CD14-positive monocyte (primary cell): ENCODE results near the gene WWOX. TPM values are rescaled to one million over a fixed set of nuclear protein-coding genes. Genes with fewer than 3 reads are reported as not detected.

ENCODE experiments used
- DNase-seq, 3 donors: peaks; one replicate each; pipeline ENCODE4 v3.0.0-alpha.2; 2011 to 2022
- H2AFZ ChIP-seq: 2 replicates; pipeline ENCODE4 v1.6.0; 2012; ENCODE audit warnings: mild to moderate bottlenecking, low read depth, low read length, inconsistent platforms; ENCODE audit not compliant: insufficient read depth, poor library complexity, severe bottlenecking
- H3K27ac ChIP-seq, 2 donors: 1 replicate in 1 of 2; 2 replicates in 1 of 2; pipeline ENCODE4 v1.5.1; 2012 to 2013; ENCODE audit warnings: low read length in 2 of 2, control low read depth in 1 of 2, inconsistent platforms in 1 of 2, low read depth in 1 of 2, mild to moderate bottlenecking in 1 of 2
- H3K27me3 ChIP-seq, 2 donors: one replicate each; pipeline versions ENCODE4 v1.6.0 to v1.6.1; 2011 to 2013; ENCODE audit warnings: low read length in 2 of 2; ENCODE audit not compliant: control insufficient read depth in 2 of 2, insufficient read depth in 2 of 2
- H3K36me3 ChIP-seq, 2 donors: replicated peaks in 1 of 2; 1 replicate in 1 of 2; 2 replicates in 1 of 2; pipeline versions ENCODE4 v1.5.1 to v1.6.1; 2012 to 2013; ENCODE audit warnings: low read length in 2 of 2, control low read depth in 1 of 2, inconsistent platforms in 1 of 2, mild to moderate bottlenecking in 1 of 2; ENCODE audit not compliant: insufficient read depth in 2 of 2, control insufficient read depth in 1 of 2
- H3K4me1 ChIP-seq, 2 donors: 1 replicate in 1 of 2; 2 replicates in 1 of 2; pipeline versions ENCODE4 v1.5.1 to v1.6.1; 2012 to 2013; ENCODE audit warnings: low read length in 2 of 2, control low read depth in 1 of 2, inconsistent platforms in 1 of 2, mild to moderate bottlenecking in 1 of 2, moderate library complexity in 1 of 2; ENCODE audit not compliant: insufficient read depth in 2 of 2, control insufficient read depth in 1 of 2
- H3K4me2 ChIP-seq: replicated peaks from 2 replicates; pipeline ENCODE3; 2012; ENCODE audit warnings: low read length, moderate library complexity, mild to moderate bottlenecking; ENCODE audit not compliant: poor library complexity, severe bottlenecking; ENCODE audit errors: extremely low read depth
- H3K4me3 ChIP-seq, 3 experiments: fragments of 200-600 bp in 1 of 3; sonication (generic) in 1 of 3; replicated peaks in 1 of 3; 1 replicate in 2 of 3; 2 replicates in 1 of 3; pipeline ENCODE4 v1.5.1; 2011 to 2013; ENCODE audit warnings: low read length in 3 of 3, mild to moderate bottlenecking in 3 of 3, control low read depth in 2 of 3, low read depth in 2 of 3, inconsistent platforms in 1 of 3, moderate library complexity in 1 of 3
- H3K79me2 ChIP-seq: 2 replicates; pipeline ENCODE4 v1.6.0; 2012; ENCODE audit warnings: mild to moderate bottlenecking, control low read depth, inconsistent platforms, low read length, moderate library complexity; ENCODE audit not compliant: insufficient read depth
- H3K9ac ChIP-seq: 2 replicates; pipeline ENCODE4 v1.6.0; 2017; ENCODE audit warnings: low read length, mild to moderate bottlenecking; ENCODE audit not compliant: insufficient read depth, poor library complexity, severe bottlenecking
- H3K9me3 ChIP-seq, 2 donors: replicated peaks in 1 of 2; 1 replicate in 1 of 2; 2 replicates in 1 of 2; pipeline versions ENCODE4 v1.5.1 to v1.6.1; 2012 to 2013; ENCODE audit warnings: low read length in 2 of 2, control low read depth in 1 of 2; ENCODE audit not compliant: control insufficient read depth in 1 of 2, insufficient read depth in 1 of 2
- H4K20me1 ChIP-seq: 2 replicates; pipeline ENCODE4 v1.6.0; 2012; ENCODE audit warnings: mild to moderate bottlenecking, low read length, control low read depth, moderate library complexity; ENCODE audit not compliant: insufficient read depth
- H3K27ac Mint-ChIP-seq, 7 donors: one replicate each; pipeline ENCODE4 v1.8.0; 2020; ENCODE audit warnings: mild to moderate bottlenecking in 7 of 7, mixed read lengths in 7 of 7, moderate library complexity in 6 of 7, inconsistent platforms in 2 of 7
- H3K27me3 Mint-ChIP-seq, 3 donors: one replicate each; pipeline ENCODE4 v1.8.0; 2021 to 2022; ENCODE audit warnings: low read depth in 3 of 3, mild to moderate bottlenecking in 3 of 3, mixed read lengths in 3 of 3, moderate library complexity in 3 of 3, inconsistent platforms in 1 of 3
- H3K36me3 Mint-ChIP-seq, 2 donors: one replicate each; pipeline ENCODE4 v1.8.0; 2020; ENCODE audit warnings: mixed read lengths in 2 of 2, inconsistent platforms in 1 of 2, mild to moderate bottlenecking in 1 of 2
- H3K4me1 Mint-ChIP-seq: one replicate; pipeline ENCODE4 v1.8.0; 2020; ENCODE audit warnings: mild to moderate bottlenecking, mixed read lengths
- H3K4me3 Mint-ChIP-seq, 2 donors: one replicate each; pipeline ENCODE4 v1.8.0; 2020; ENCODE audit warnings: mild to moderate bottlenecking in 2 of 2, mixed read lengths in 2 of 2, moderate library complexity in 1 of 2
- H3K9me3 Mint-ChIP-seq, 7 donors: one replicate each; pipeline ENCODE4 v1.8.0; 2020 to 2022; ENCODE audit warnings: mixed read lengths in 7 of 7, mild to moderate bottlenecking in 6 of 7, moderate library complexity in 6 of 7, inconsistent platforms in 2 of 7
- WGBS: methylation state at CpG from one replicate; pipeline ENCODE4 v1.1.5; 2013; ENCODE audit warnings: missing lambda C conversion rate; ENCODE audit not compliant: insufficient coverage; 5-methylcytosine and 5-hydroxymethylcytosine counted together
- intact Hi-C, 2 donors: fragments of 100-400 bp; cut with micrococcal nuclease; formaldehyde crosslinking; loops; one replicate each; pipeline versions ENCODE4 v1.15.0 to v1.15.1; 2023
- polyA plus RNA-seq, 3 donors: library from polyadenylated mRNA; depleted of rRNA in 1 of 3; unstranded in 2 of 3; stranded (reverse) in 1 of 3; fragments of 300-500 nt in 2 of 3; fragments of >200 nt in 1 of 3; fragmentation: Illumina TruSeq in 2 of 3; gene quantifications; 1 replicate in 2 of 3; 2 replicates in 1 of 3; pipeline ENCODE4 v1.2.3, GENCODE V29; 2012 to 2021
- TF ChIP-seq, protein P1 (sequence below): fragments of 200-600 bp; IDR thresholded peaks from one replicate; pipeline ENCODE4 v1.8.0; 2022; ENCODE audit warnings: antibody characterized with exemption, mild to moderate bottlenecking

The WWOX gene
- polyA plus RNA-seq, 3 donors, result 4.0 to 7.0 (median 6.3) TPM

DNA sequence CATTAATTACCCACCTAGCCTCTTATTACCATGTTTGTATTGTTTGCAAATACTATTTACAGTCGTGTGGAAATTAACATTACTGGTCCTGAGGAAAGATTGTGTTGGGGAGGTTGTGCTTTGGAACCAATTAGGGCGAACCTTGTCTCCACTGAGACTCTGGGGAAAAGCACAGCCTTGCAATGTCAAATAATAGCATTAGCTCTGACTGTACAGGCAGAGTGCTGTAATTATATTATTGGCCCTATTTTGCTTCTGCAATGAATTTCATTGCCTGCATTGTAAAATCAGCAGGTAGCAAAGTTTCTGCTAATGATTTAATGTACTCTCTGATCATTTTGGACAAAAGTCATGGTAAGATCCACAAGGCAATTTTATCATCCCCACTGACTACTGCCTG lies 97.0 kb downstream of the WWOX start:
- H3K9ac ChIP-seq, result no peak overlapping the region
- Mint-ChIP-seq H3K27ac (no peak overlapping the region), H3K27me3 (peaks cover 0 to 2% (median 1%) of the 10 kb centered on the region in 3 donors), H3K9me3 (peaks cover 0 to 3% (median 0%) of the 10 kb centered on the region in 7 donors), H3K4me1 (peaks cover 3% of the 10 kb centered on the region), H3K36me3 (no peaks in the 10 kb centered on the region), H3K4me3 (no peak overlapping the region)
- no peak overlapping the region for H3K4me2 ChIP-seq
- TF ChIP-seq, protein P1, sequence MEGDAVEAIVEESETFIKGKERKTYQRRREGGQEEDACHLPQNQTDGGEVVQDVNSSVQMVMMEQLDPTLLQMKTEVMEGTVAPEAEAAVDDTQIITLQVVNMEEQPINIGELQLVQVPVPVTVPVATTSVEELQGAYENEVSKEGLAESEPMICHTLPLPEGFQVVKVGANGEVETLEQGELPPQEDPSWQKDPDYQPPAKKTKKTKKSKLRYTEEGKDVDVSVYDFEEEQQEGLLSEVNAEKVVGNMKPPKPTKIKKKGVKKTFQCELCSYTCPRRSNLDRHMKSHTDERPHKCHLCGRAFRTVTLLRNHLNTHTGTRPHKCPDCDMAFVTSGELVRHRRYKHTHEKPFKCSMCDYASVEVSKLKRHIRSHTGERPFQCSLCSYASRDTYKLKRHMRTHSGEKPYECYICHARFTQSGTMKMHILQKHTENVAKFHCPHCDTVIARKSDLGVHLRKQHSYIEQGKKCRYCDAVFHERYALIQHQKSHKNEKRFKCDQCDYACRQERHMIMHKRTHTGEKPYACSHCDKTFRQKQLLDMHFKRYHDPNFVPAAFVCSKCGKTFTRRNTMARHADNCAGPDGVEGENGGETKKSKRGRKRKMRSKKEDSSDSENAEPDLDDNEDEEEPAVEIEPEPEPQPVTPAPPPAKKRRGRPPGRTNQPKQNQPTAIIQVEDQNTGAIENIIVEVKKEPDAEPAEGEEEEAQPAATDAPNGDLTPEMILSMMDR, result no peak
- no peak for DNase-seq
- 88% methylated on average over 1 of the region's 2 CpGs for WGBS
- H2AFZ ChIP-seq, result no peak overlapping the region
- no peaks in the 10 kb centered on the region for H3K9me3 ChIP-seq
- no peaks in the 10 kb centered on the region for H3K36me3 ChIP-seq
- H3K27ac ChIP-seq, result no peak overlapping the region
- H3K79me2 ChIP-seq, result no peaks in the 10 kb centered on the region
- H3K4me1 ChIP-seq, result no peaks in the 10 kb centered on the region
- H3K27me3 ChIP-seq, result no peaks in the 10 kb centered on the region
- no peaks in the 10 kb centered on the region for H4K20me1 ChIP-seq
- no peak overlapping the region for H3K4me3 ChIP-seq
- intact Hi-C loops, result no loop called here

DNA sequence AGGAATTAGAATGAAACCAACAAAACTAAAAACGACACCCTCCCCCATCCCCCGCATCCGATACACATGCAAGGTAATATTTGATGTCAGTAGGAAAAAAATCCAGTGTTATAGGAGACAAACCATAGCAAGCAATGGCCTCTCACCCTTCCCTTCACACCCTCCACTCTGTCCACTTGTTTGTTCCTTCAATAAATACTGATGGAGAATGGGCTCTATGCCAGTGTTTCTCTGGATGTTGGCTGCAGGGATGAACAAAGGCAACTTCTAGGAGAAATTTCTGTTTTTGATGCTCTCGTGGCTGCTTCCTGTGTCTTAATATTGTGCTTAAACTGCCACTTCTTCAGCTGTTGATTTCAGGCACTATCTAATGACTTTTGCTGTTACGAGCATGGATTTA lies 98.8 kb downstream of the WWOX start:
- intact Hi-C loops, result no loop called here
- H3K4me3 ChIP-seq, result no peak overlapping the region
- H3K4me1 ChIP-seq, result no peaks in the 10 kb centered on the region
- Mint-ChIP-seq H3K4me3 (no peak overlapping the region), H3K27ac (no peak overlapping the region), H3K27me3 (peaks cover 0 to 2% (median 1%) of the 10 kb centered on the region in 3 donors), H3K4me1 (peaks cover 3% of the 10 kb centered on the region), H3K9me3 (peaks cover 0 to 3% (median 0%) of the 10 kb centered on the region in 7 donors), H3K36me3 (no peaks in the 10 kb centered on the region)
- H3K4me2 ChIP-seq, result no peak overlapping the region
- no peaks in the 10 kb centered on the region for H3K9me3 ChIP-seq
- H3K79me2 ChIP-seq, result no peaks in the 10 kb centered on the region
- no peak overlapping the region for H2AFZ ChIP-seq
- TF ChIP-seq, protein P1, result no peak
- WGBS, result no CpG with 5 or more reads among the region's 5 CpGs
- DNase-seq, result no peak
- H3K27me3 ChIP-seq, result no peaks in the 10 kb centered on the region
- no peaks in the 10 kb centered on the region for H4K20me1 ChIP-seq
- H3K27ac ChIP-seq, result no peak overlapping the region
- no peak overlapping the region for H3K9ac ChIP-seq
- no peaks in the 10 kb centered on the region for H3K36me3 ChIP-seq
